Endodermal cell (in vitro differentiated cells): ENCODE measurements around the gene ZNF487. TPM values are rescaled to one million over a fixed set of nuclear protein-coding genes. Genes with fewer than 3 reads are reported as not detected.
"Not testable (repeated sequence)": the region's sequence is repeated elsewhere in the genome, so short reads cannot be mapped to it uniquely, and the experiment has no call there.

Experiments
- DNase-seq: peaks from one replicate; pipeline ENCODE4 v3.0.0-alpha.2; 2017
- H3K27ac ChIP-seq: 2 replicates; pipeline ENCODE4 v1.5.1; 2013; ENCODE audit warnings: mild to moderate bottlenecking, low read depth, low read length, moderate library complexity
- H3K27me3 ChIP-seq: 2 replicates; pipeline ENCODE4 v1.6.1; 2013; ENCODE audit warnings: mild to moderate bottlenecking, low read length, moderate library complexity; ENCODE audit not compliant: insufficient read depth, control insufficient read depth, poor library complexity, severe bottlenecking
- H3K36me3 ChIP-seq: 2 replicates; pipeline ENCODE4 v1.7.0; 2013; ENCODE audit warnings: mild to moderate bottlenecking, low read length, moderate library complexity; ENCODE audit not compliant: control insufficient read depth, insufficient read depth
- H3K4me1 ChIP-seq: one replicate; pipeline ENCODE4 v1.7.0; 2013; ENCODE audit warnings: low read length; ENCODE audit not compliant: control insufficient read depth, insufficient read depth
- H3K4me3 ChIP-seq: 2 replicates; pipeline ENCODE4 v1.5.1; 2013; ENCODE audit warnings: mild to moderate bottlenecking, low read length, moderate library complexity
- H3K9ac ChIP-seq: 2 replicates; pipeline ENCODE4 v1.6.1; 2013; ENCODE audit warnings: mild to moderate bottlenecking, low read length, moderate library complexity; ENCODE audit not compliant: poor library complexity, severe bottlenecking; ENCODE audit errors: extremely low read depth
- H3K9me3 ChIP-seq: 2 replicates; pipeline ENCODE4 v1.6.1; 2013; ENCODE audit warnings: mild to moderate bottlenecking, low read length, moderate library complexity; ENCODE audit not compliant: control insufficient read depth
- H3K27ac Mint-ChIP-seq: 2 replicates; pipeline ENCODE4 v1.8.0; 2020; ENCODE audit warnings: mixed read lengths
- H3K27me3 Mint-ChIP-seq: 2 replicates; pipeline ENCODE4 v1.8.0; 2021; ENCODE audit warnings: mild to moderate bottlenecking, mixed read lengths; ENCODE audit not compliant: insufficient read depth
- H3K36me3 Mint-ChIP-seq: 2 replicates; pipeline ENCODE4 v1.8.0; 2020; ENCODE audit warnings: low read depth, mixed read lengths
- H3K4me1 Mint-ChIP-seq: 2 replicates; pipeline ENCODE4 v1.8.0; 2020; ENCODE audit warnings: mixed read lengths
- H3K4me3 Mint-ChIP-seq: 2 replicates; pipeline ENCODE4 v1.8.0; 2020; ENCODE audit warnings: mild to moderate bottlenecking, moderate library complexity, mixed read lengths
- H3K9me3 Mint-ChIP-seq: 2 replicates; pipeline ENCODE4 v1.8.0; 2020; ENCODE audit warnings: mild to moderate bottlenecking, mixed read lengths
- WGBS, 2 experiments: methylation state at CpG; one replicate each; pipeline versions ENCODE4 v1.1.5 to v1.1.7; 2013; ENCODE audit warnings: missing lambda C conversion rate in 2 of 2, mixed read lengths in 1 of 2; ENCODE audit not compliant: insufficient coverage in 1 of 2, insufficient read length in 1 of 2; 5-methylcytosine and 5-hydroxymethylcytosine counted together
- total RNA-seq, 2 donors: library from RNA; stranded (reverse); fragmentation: NEBNext Ultra II Directional in 1 of 2; extraction: Animal tissue kit (Norgen Biotek cat#: 25700) in 1 of 2; gene quantifications; 2 replicates in 1 of 2; 3 replicates in 1 of 2; pipeline ENCODE4 v1.2.1, GENCODE V29; 2021
- TF ChIP-seq, protein P1 (sequence below): fragments of 200-600 bp; sonication (generic); conservative IDR thresholded peaks from 2 replicates; pipeline ENCODE4 v1.5.0; 2021; ENCODE audit warnings: antibody characterized with exemption, mild to moderate bottlenecking

The ZNF487 gene
- total RNA-seq, 2 donors from 2014 or later: 3.8 to 6.6 TPM

- H3K27me3 Mint-ChIP-seq: no peaks in the 10 kb centered on the region
- no peak overlapping the region for H3K27ac ChIP-seq
- H3K4me1 ChIP-seq: peaks cover 16% of the 10 kb centered on the region
- H3K36me3 ChIP-seq: peaks cover 78% of the 10 kb centered on the region
- H3K9ac ChIP-seq: no peak overlapping the region
- H3K4me3 ChIP-seq: peak overlapping the region; percentile 66
- TF ChIP-seq, protein P1, sequence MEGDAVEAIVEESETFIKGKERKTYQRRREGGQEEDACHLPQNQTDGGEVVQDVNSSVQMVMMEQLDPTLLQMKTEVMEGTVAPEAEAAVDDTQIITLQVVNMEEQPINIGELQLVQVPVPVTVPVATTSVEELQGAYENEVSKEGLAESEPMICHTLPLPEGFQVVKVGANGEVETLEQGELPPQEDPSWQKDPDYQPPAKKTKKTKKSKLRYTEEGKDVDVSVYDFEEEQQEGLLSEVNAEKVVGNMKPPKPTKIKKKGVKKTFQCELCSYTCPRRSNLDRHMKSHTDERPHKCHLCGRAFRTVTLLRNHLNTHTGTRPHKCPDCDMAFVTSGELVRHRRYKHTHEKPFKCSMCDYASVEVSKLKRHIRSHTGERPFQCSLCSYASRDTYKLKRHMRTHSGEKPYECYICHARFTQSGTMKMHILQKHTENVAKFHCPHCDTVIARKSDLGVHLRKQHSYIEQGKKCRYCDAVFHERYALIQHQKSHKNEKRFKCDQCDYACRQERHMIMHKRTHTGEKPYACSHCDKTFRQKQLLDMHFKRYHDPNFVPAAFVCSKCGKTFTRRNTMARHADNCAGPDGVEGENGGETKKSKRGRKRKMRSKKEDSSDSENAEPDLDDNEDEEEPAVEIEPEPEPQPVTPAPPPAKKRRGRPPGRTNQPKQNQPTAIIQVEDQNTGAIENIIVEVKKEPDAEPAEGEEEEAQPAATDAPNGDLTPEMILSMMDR: no peak
- H3K27ac Mint-ChIP-seq: peak overlapping the region; percentile 27
- H3K4me1 Mint-ChIP-seq: peaks cover 51% of the 10 kb centered on the region
- no peaks in the 10 kb centered on the region for H3K27me3 ChIP-seq
- DNase-seq: no peak
- WGBS, 2 experiments: 90 to 100% methylated on average over 1 to 3 of the region's 3 CpGs
- H3K9me3 ChIP-seq: no peaks in the 10 kb centered on the region
- H3K4me3 Mint-ChIP-seq: no peak overlapping the region
- H3K36me3 Mint-ChIP-seq: peaks cover 75% of the 10 kb centered on the region
- no peaks in the 10 kb centered on the region for H3K9me3 Mint-ChIP-seq
Measured at GRCh38 chr10:43392748-43393147, 44.2 kb upstream of the ZNF487 start.

DNA sequence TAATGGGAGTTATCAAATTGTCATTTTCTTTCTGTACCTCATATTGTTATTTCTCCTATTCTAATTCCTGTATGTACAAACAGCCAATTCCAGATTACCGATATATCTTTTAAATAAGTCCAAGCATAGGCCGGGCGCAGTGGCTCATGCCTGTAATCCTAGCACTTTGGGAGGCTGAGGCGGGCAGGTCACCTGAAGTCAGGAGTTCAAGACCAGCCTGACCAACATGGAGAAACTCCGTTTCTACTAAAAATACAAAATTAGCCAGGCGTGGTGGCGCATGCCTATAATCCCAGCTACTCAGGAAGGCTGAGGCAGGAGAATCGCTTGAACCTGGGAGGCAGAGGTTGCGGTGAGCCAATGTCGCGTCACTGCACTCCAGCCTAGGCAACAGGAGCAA, 43.7 kb upstream of the ZNF487 start:
- Mint-ChIP-seq H3K36me3 (peaks cover 71% of the 10 kb centered on the region), H3K4me1 (peaks cover 53% of the 10 kb centered on the region)
- not testable (repeated sequence) for H3K9me3 Mint-ChIP-seq, H3K27ac ChIP-seq, H3K9ac ChIP-seq, H3K27ac Mint-ChIP-seq, H3K27me3 ChIP-seq, H3K4me3 Mint-ChIP-seq, DNase-seq, H3K27me3 Mint-ChIP-seq, H3K9me3 ChIP-seq
- Histone ChIP-seq H3K4me1 (peaks cover 16% of the 10 kb centered on the region), H3K4me3 (peak overlapping the region; percentile 100), H3K36me3 (peaks cover 73% of the 10 kb centered on the region)
- 96% methylated on average over 7 to 11 of the region's 11 CpGs for WGBS, 2 experiments

GRCh38 chr10:43393606-43394360, 43.1 kb upstream of the ZNF487 start:
- Histone ChIP-seq H3K27me3 (no peaks in the 10 kb centered on the region), H3K4me1 (peaks cover 16% of the 10 kb centered on the region), H3K4me3 (peak overlapping the region; percentile 100), H3K9me3 (no peaks in the 10 kb centered on the region), H3K27ac (no peak overlapping the region), H3K9ac (no peak overlapping the region), H3K36me3 (peaks cover 71% of the 10 kb centered on the region)
- H3K9me3 Mint-ChIP-seq: no peaks in the 10 kb centered on the region
- H3K4me3 Mint-ChIP-seq: peak overlapping the region; percentile 98
- WGBS, 2 experiments: 96 to 100% methylated on average over 3 of the region's 3 CpGs
- H3K27ac Mint-ChIP-seq: peak overlapping the region; percentile 26
- peaks cover 53% of the 10 kb centered on the region for H3K4me1 Mint-ChIP-seq
- no peaks in the 10 kb centered on the region for H3K27me3 Mint-ChIP-seq
- no peak for DNase-seq
- TF ChIP-seq, protein P1: no peak
- H3K36me3 Mint-ChIP-seq: peaks cover 68% of the 10 kb centered on the region
